ENCODE data around the gene KCNQ5.

- TF ChIP-seq POLR2AphosphoS5 (IDR thresholded peaks at IDR 0.05) (no peak), CTCF (IDR thresholded peaks at IDR 0.05) (no peak), POLR2A (IDR thresholded peaks at IDR 0.05) (no peak)
Measured at GRCh38 chr6:72841195-72841594, 219.3 kb downstream of the KCNQ5 start.
